Kidney tubule cell (primary cell): ENCODE measurements around the gene SAMD13.

Source experiments
- DNase-seq: peaks from one replicate; pipeline ENCODE4 v3.0.0-alpha.2; 2018; ENCODE audit warnings: low spot score

Gene SAMD13

DNA sequence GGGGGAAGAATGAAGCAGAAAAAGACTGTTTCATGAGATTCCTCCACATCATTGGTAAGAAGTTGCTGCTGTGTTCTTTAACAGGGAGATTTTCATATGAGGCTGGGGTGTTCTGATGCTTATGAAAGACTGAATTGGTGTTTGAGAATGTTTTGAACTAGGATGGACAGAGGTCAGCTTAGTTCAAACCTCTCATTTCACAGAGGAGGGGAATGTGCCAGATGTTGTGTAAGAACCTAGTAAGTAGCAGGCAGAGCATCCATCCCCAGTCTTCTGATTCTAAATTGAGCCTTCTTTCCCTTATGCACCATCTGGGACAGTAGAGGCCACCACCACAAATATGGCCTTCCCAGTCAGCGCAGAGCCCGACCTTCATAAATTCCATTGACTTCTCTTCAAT is 43.7 kb downstream of the SAMD13 start:
- no peak for DNase-seq

DNA sequence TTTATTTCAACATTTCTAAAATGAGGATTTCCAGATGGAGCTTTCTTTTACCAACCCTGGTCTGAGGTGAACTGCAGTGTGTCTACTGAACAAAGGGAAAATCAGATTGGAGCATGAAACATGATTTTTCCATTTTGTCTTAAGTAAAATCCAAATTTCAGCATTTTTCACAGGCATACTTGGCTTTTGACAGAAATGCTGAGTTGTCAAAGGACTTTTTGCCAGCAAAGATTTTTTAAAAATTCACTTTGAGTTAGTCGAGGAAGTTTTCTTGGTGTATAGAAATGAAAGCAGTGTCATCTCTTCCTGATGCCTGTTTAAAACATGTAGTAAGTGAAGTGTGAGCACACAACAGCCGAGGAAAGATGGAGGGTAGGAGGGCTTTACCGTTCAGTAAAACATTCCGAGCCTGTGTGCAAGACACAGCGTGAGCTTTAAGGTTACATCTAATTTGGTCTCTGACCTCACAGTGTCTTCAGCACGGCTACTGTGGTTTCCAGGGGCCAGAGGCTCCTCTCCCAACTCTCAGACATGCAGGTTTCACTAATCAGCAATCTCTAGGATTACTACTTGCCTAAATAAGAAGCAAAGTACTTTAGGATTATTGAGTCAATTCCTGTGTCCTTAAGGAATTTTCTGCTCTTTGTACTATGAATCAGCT is 45.9 kb downstream of the SAMD13 start:
- DNase-seq: no peak

- DNase-seq: peak; percentile 60
These were observed 46.5 kb downstream of the SAMD13 start for GRCh38 chr1:84347932-84348555.

DNA sequence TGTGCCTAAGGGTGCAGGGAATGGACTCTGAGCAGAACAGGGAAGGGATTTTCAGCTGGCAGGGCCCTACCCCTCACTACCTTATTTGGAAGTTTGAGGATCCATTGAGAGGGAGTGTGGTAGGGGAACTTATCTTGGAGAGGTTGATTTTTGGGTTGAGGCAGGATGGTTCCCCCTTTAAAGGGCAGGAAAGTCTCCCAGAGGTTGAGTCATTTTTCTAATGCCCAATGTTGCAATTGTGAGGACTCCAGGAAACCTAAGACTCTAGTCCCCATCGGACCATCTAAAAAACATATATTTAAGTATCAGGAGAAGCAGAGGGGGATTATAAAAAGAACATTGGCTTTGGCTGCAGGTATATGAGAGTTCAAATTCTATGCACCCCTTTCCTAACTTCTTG is 47.3 kb downstream of the SAMD13 start:
- no peak for DNase-seq

GRCh38 chr1:84350104-84350503 is 48.6 kb downstream of the SAMD13 start:
- no peak for DNase-seq

GRCh38 chr1:84350550-84350949 is 49.0 kb downstream of the SAMD13 start:
- no peak for DNase-seq

DNA sequence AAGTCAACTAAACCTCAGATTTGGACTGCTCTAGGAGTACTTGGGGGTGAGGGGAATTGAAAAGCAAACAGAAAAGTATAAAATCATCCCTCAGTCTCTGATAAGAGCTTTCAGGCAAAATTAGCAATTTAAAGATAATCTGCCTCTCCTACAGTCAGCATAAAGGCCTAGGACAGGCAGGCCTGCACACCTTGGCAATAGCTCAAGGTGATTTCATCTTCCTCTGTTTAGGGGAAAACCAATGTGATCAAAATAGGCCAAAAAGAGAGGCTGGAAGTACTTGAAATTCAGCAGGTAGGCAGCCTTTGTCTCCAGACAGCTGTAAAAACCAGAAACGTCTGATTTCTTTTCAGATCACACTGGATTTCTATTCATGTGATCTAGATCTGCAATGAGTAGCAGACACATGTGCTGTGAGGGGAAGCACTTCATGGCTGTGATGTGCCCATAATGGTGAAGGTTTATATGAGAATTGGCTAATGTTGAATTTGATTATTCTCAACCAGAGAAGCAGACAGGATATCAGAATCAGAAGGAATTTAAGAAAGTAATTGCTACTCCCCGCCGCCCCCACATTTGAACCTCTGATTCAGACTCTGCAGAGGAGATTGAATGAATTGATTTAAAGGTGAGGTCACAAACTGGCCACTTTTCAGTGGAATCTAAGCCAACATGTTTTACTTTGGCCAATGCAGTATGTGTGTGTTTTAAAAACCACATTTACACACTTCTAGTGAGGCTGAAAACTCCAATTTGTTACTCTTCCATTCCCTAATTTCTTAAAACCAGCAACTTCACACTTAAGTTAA is 51.0 kb downstream of the SAMD13 start:
- DNase-seq: no peak

DNA sequence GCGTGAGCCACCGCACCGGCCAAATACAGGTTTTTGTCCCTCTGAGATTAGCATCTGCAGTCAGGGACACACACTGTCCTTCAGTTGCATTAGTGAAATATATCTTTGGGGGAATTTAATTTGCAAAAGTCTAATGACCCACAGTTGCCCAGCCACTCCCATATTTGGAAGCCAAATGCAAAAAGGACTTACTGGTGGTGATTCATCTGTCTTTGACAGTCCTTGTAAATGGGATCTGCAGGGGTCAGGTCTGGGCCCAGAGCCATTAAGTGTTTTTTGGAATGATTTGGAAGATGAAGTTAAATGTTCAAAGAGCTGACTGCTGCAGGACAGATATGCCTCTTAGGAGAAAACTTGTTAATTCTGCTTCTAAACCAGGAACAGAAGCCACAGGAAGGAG is 52.2 kb downstream of the SAMD13 start:
- DNase-seq: no peak

GRCh38 chr1:84355556-84355955 is 54.0 kb downstream of the SAMD13 start:
- no peak for DNase-seq

DNA sequence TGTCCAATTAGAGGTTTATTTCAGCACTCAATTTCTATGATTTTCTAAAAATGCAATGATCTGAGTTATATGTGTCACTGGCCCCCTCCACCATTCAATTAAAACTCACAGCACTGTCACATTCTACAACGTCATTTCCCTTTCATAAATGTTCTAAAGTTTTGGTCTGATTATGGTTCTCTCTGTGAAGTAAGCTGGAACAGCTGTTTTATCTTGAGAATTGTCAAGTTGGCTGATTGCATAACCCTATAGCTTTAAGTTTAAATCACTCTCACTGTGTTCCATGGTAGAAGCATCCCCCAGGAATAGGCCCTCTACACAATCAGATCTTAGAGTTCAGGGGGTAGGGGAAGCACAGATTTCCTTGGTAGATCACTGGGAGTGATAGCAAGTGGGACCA is 55.4 kb downstream of the SAMD13 start:
- no peak for DNase-seq

DNA sequence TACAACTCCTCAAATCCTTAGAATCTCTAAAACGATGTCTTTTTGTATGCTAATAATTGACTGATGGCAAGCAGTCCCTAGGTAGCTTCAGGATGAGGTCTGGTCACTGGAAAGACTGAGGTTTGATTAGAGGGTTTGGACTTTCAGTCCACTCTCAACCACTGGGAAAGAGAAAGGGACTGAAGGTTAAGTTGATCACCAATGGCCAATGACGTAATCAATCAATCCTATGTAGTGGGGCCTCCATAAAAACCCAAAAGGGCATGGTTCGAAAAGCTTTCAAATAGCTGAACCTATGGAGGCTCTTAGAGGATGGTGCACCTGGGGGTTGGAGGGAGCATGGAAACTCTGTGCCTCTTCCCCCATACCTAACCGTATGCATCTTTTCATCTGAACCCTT is 57.2 kb downstream of the SAMD13 start:
- no peak for DNase-seq

GRCh38 chr1:84360316-84360715 is 58.8 kb downstream of the SAMD13 start:
- DNase-seq: no peak

- peak; percentile 57 for DNase-seq
These were observed 60.3 kb downstream of the SAMD13 start for GRCh38 chr1:84361796-84362195.

DNA sequence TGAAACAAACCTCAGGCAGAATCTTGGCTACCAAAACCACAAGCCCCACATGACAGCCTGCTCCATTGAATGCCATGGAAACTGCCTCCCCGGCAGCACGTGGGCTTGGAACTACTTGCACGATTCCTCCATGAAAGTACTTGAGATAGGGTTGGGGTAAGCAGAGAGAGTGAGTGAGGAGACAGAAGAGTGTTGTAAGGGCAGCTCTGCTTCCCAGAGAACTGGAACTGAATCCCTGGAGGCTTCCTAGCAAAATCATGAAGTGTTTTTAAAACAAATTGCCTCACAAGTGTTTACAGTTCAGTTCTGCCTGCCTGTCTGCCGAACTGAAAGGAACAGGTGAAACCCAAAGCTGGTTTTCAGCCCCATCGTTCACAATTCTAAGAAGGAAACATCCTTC is 61.5 kb downstream of the SAMD13 start:
- DNase-seq: no peak

- no peak for DNase-seq
These were observed 62.1 kb downstream of the SAMD13 start for GRCh38 chr1:84363622-84364021.

DNA sequence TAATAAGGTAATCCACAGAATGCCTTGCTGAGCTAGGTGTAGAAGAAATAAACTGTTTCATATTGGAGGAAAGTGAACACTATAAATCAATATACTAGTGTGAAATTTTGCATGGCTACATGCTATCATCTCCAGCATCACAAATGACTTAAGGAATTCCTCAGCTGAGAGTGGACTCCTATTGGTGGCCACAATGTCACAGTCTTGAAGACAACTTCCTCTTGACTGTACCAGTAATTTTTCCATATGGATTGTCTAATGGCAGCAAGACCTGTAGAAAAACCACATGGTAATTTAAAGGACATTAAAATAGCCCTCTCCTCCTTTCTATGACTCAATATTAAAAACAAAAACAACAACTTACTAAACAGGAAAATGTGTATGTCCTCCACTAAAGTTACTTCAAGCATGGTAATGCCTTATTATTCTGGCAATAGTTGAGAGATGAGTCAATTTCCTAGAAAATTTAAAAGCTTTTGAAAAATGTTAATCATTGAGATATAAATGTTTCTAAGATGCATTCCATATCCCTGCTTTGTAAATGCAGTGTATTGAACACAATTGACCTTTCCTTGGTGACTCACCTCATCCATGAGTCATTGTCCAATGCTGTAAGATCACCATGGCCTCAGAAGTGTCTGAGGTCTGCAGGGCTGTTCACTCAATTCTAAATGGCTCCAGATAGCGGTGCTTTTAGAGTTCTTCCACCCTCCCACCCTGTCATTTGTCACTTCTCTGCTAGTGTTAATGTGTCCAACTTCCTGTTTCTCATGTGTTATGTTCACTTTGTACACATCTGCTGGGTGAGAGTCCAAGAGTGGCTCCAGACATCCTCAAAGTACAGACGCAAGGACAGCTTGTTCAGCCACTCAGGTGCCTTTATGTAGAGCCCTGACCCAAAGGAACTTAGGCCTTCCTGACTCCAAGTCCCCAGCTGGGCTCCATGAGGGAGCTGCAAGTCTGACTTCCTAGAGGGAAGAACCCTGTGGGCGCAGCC is 64.0 kb downstream of the SAMD13 start:
- peak; percentile 98 for DNase-seq

GRCh38 chr1:84366786-84367185 is 65.3 kb downstream of the SAMD13 start:
- no peak for DNase-seq

GRCh38 chr1:84367219-84367618 is 65.7 kb downstream of the SAMD13 start:
- no peak for DNase-seq

DNA sequence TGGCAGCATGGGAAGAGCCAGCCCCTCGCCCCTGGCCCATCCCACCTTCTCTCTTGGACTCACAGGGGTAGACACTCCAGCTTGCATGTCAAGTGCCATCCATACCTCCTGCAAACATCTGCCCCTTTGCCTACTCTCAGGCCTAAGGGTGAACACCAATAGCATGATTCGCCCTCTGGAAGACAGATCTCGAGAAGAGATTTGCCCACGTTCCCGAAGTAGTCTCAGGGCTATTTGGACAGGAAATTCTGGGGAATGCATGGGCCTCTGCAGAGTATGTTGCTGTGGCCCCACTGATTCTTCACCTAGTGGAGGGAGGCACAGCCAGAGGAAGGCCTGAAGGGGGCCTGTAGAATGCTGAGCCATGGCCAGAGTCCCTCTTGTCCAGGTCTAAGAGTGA is 66.9 kb downstream of the SAMD13 start:
- no peak for DNase-seq

- no peak for DNase-seq
These were observed 68.8 kb downstream of the SAMD13 start for GRCh38 chr1:84370266-84370665.

GRCh38 chr1:84370831-84371394 is 69.4 kb downstream of the SAMD13 start:
- peak; percentile 21 for DNase-seq
